NCI-H748 (cell line): ENCODE data around the gene FSTL3.
"Not testable (repeated sequence)": the region's sequence is repeated elsewhere in the genome, so short reads cannot be mapped to it uniquely, and the experiment has no call there.

Source experiments
- DNase-seq: peaks from one replicate; lab custom pipeline; 2025; ENCODE audit not compliant: unreplicated experiment; lab: John Stamatoyannopoulos, UW

The FSTL3 gene

DNA sequence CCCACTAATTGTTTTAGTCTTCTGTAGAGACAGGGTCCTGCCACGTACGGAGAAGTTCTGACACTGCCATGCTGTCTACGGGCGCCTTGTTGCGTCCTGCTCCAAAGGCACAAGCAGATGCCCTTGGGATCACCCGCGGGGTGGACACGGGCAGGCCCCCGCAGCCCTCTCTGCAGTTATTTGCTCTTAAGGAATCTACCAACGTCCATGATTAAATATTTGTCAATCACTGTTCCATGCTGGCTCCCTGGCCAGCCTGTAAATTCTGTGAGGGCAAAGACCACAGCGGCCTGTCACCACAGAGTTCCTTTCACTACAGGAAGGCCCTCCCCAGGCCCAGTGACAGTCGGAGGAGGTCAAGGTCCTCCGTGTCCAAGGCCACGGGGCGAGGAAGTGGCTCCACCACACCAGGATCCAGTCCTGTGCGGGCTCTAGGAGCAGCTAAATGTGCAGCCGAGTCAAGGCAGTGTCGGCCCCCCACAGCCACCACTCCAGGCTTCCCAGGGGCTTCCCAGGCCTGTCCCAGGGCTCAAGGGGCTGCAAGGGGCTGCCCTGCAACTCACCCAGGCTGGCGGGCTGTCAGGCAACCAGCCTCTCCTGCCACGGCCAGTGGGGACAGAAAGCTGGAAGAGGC, 15.3 kb upstream of the FSTL3 start:
- DNase-seq, result no peak

DNA sequence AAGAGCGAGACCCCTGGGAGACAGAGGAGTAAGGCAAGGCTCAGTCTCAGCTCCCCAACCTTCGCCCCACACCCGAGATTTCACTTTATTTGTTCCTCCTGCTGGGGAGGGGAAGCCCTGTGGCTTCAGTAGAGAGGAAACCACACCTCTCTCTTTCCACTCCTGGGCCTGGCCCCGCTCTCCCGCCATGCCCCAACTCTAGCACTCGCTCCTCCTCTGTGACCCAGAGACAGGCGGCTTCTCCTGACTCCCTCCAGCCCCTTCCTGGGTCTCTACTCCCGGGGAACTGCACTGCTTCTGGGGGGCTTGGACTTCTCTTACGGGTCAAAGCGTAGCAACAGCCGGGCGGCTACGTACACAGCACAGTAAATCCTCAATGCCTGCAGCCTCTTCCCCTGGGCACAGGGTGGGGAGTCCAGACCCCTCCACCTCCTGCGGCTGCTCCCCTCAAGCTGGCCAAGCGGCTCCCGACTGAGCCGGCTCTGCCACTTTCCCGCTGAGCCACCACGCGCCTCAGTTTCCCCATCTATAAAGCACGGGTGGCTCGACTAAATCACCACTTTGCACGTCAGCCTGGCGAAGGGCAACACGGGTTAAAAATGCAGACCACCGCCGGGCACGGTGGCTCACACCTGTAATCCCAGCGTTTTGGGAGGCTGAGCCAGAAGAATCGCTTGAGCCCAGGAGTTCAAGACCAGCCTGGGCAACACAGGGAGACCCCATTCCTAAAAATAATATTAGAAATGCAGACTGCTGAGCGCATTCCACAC, 14.6 kb upstream of the FSTL3 start:
- DNase-seq, result no peak

DNA sequence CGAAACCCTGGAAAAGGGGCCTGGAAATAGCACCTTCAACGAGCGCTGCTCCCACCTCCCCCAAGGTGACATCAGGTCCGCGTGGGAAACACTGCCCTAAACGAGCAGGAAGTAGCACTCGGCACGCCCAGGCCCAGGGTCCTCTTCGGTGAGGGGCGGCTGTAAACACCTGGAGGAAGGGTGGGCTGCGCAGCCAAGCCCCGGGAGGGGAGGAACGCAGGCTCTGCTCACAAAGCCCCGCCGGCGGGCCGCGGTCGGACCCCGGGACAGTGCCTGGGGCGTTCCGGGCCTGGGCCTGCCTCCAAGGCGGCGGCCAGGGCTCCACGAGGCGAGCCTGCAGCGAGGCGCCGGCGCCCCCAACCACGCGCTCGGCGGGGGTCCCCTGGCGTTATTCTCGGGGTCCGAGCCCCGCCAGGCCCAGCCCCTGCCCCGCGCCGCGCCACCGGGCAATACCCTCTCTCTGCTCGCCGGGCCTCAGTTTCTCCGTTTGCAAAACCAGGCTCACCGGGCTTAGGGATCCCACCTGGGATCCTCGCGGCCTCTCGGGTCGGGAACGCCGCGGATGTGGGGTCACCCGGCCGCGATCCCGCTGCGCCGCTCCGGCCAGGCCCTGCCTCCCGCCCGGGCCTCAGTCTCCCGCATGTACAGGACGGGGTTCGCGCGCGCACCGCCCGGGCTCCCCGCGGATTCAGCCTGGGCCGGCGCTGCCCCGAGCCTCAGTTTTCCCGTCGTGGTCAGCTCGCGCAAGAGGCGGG, 13.8 kb upstream of the FSTL3 start:
- peak; percentile 54 for DNase-seq

DNA sequence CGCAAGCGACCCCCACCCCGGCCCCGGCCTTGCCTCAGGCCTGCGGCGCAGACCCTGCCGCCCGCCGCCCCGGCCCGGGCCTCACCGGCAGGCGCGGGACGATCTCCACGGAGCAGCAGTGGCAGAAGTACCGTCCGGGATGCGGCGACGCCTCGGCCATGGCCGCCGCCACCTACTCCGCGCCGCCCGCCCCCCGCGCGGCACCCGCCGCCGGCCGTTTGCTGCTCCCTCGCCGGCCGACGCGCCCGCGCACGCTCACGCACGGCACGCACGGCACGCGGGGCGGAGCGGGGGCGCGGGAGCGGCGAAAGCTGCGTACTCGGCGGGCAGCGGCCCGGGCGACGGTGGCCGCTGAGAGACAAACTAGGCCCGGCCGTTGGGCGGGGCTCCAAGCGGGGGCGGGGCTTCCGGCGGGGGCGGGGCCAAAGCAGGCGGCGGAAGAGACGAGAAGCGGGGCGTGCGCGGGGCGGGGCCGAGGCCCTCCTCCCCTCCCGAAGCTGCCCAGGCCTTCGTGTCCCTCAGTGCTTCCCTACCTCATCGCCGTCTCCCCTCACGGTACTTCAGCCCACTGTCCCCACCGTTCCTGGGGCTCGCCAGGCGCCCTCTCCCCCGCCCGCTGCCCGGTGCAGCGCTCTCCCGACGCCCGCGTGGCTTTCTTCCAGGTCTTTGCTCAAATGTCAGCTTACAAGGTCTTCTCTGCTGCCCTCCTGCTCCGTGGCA, 13.1 kb upstream of the FSTL3 start, which contains the start of gene RNF126:
TSS of gene RNF126 (minus strand) at position 253 of the 720 bp plus-strand sequence. CDS start at position 160, 93 bp downstream.
- peak; percentile 87 for DNase-seq

DNA sequence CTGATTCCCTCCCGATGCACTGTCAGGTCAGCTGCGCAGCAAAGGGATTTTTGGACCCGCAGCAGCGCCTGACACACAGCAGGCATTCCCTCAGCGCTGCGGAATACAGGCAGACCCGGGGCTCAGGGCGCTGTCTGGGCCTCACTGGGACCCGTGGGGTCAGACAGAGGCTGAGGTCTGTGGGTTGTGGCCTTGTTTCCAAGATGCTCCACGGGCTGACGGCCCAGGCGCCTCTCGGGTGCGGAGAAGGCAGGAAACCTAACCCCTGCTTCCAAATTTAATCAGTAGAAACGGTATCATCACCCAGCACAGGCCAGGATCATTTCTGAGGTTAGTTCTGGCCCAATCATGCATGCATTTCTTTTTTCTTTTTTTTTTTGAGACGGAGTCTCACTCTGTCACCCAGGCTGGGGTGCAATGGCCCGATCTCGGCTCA, 12.5 kb upstream of the FSTL3 start:
- no peak for DNase-seq

DNA sequence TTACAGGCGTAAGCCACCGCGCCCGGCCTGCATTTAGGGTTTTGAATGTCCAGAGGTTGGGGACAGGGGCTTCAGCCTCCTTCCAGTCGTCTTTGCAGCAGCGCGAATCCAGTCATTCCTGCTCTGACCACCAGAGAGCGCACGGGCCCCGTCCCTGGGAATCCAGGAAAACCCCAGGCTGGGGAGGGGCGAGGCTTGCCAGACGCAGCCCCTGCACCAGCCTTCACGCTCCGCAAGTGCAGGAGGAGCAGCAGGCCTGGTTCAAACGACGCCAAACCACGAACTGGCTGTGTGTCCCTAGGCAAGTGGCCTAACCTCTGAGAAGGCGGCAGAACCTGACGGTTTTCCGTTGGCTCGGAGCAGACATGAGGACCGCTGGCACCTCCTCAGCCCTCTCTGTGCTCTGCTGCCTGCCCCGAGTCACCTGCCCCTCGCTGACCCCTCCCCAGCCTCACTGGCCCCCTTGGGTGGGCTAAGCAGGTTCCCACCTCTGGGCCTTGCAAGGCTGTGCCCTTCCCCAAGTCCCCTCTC, 11.2 kb upstream of the FSTL3 start:
- DNase-seq, result peak; percentile 81

DNA sequence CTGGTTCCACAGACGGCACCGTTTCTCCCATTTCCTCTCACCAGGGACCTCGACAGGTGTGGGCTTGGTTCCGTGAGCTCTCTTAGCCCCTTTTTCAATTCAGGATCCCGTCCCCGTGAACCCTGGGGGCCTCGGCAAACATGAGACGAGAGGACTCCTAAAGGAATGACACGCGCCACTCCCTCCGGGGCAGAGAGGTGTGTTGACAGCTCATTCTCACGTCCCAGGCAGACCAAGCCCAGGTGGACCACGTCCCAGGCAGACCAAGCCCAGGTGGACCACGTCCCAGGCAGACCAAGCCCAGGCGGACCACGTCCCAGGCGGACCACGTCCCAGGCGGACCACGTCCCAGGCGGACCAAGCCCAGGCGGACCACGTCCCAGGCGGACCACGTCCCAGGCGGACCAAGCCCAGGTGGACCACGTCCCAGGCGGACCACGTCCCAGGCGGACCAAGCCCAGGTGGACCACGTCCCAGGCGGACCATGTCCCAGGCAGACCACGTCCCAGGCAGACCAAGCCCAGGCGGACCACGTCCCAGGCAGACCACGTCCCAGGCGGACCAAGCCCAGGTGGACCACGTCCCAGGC, 9.1 kb upstream of the FSTL3 start:
- not testable (repeated sequence) for DNase-seq

DNA sequence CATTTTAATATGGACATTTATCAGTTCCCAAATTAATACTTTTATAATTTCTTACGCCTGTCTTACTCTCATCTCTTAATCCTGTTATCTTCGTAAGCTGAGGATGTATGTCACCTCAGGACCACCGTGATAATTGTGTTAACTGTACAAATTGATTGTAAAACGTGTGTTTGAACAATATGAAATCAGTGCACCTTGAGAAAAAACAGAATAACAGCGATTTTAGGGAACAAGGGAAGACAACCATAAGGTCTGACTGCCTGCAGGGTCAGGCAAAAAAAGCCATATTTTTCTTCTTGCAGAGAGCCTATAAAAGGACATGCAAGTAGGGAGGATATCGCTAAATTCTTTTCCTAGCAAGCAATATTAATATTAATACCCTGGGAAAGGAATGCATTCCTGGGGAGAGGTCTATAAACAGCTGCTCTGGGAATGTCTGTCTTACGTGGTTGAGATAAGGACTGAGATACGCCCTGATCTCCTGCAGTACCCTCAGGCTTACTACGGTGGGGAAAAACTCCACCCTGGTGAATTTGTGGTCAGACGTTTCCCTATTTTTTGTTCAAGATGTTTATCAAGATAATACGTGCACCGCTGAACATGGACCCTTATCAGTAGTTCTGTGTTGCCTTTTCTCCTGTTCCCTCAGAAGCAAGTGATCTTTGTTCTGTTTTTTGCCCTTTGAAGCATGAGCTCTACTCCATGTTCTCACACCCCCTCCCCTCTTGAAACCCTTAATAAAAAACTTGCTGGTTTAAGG, 7.3 kb upstream of the FSTL3 start:
- DNase-seq, result not testable (repeated sequence)

DNA sequence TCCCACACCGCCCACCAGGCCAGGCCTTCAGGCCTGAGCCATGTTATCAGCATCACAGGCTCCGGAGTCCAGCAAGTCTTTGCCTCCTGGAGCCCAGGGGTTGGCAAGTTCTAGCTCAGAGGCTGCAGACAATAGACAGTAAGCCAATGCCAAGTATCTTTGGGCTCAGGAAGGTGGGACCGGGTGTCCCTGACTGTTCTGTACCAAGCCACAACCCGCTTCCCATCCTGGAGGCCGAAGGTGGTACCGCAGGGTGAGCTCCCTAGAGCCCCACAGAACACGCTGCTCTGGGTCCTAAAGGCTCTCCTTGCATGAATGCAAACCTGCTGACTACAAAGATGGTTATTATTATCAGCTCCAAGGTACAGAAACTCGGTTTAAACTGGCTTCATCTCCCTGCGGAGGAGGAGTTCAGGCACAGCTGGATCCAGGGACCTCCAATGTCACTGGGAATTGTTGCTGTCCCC, 5.5 kb upstream of the FSTL3 start:
- DNase-seq, result no peak

DNA sequence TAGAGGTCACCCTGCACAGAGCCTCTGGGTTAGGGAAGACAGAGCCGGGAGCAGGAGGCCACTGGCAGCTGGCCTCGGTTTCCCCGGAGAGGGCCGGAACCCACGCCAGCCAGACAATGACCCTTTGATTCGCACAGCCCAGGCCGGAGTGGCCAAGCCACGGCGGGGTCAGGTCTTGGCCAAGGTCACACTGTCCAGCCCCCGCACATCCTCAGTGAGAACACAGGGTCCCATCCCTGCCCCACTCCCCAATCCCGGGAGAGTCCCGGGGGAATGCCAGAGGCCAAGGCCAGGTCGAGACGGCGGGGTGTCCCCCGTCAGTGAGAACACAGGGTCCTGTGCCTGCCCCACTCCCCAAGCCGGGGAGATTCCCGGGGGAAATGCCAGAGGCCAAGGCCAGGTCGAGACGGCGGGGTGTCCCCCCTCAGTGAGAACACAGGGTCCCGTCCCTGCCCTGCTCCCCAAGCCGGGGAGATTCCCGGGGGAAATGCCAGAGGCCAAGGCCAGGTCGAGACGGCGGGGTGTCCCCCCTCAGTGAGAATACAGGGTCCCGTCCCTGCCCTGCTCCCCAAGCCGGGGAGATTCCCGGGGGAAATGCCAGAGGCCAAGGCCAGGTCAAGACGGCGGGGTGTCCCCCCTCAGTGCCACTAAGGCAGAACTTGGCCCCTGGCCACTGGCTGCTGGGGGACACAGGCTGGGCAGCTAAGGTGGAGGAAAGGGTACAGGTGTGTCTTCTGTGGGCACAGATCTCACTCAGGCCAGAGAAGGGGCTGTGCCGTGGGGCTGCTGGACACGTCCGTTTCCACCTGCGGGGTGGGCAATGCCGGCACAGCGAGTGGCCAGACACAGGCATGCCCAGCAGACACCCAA, 1.7 kb upstream of the FSTL3 start:
- DNase-seq, result no peak

DNA sequence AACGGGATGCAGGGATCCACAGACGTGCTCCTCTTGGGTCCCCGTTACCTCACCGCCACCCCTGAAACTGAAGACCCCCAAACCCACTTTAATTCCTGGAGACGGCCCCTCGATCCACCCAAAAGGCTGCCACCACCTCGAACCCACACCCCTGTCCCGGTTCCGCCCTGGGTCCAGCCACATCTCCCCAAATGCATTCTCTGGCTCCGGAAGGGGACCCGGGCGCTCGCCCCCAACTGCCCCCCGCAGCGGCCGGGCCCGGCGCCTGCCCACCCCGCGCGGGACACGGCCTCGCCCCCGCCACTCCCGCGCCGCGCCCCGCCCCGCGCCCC, 219 bp upstream of the FSTL3 start:
- no peak for DNase-seq

DNA sequence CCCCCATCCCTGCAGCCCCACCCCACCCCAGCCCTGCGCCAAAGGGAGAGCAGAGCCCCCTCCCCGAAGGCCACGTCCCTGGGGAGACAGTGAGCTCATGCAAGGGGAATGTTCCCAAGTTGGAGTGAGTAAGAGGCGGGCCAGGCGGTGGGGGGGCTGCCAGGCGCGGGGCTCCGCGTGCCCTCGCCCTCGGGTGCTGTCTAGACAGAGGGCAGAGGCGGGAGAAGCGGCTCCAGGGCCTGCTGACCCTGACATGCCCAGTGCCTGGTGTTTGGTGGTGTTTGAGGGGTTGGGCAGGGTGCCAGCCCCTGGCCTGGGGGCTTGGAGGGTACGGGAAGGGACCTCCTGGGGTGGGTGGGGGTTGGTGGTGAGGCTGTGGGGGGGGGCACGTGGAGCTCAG, 1.0 kb downstream of the FSTL3 start:
- no peak for DNase-seq

DNA sequence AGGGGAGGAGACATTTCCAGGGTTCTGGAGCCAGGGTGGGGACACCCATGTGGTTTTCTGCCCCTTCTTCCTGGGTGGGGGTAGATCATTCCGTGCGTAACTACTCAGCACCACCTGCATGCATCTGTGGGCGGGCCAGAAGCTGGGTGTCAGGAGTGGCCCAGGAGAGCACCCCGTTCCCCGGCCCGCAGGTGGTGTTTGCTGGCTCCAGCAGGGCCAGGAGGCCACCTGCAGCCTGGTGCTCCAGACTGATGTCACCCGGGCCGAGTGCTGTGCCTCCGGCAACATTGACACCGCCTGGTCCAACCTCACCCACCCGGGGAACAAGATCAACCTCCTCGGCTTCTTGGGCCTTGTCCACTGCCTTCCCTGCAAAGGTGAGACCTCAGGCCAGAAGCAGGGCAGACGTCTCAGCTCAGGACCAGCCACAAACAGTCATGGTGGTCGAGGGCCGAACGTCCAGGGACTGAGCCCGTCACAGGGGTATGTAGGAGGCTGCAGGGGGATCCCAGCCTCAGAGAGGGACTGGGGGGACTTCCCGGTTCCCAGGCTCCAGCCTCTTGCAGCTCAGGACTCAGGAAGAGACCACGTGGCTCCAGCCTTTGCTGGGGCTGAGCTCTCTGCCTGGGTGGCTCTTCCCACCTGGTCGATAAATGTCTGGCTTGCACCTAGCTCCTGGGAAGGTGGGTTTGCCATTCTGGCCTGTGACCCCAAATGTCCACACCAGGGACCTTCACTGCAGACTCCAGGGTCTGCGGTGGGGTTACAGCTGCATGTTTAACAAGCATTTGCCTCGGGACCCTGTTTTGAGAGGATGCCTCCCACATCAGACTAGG, 1.6 kb downstream of the FSTL3 start:
- DNase-seq, result no peak

DNA sequence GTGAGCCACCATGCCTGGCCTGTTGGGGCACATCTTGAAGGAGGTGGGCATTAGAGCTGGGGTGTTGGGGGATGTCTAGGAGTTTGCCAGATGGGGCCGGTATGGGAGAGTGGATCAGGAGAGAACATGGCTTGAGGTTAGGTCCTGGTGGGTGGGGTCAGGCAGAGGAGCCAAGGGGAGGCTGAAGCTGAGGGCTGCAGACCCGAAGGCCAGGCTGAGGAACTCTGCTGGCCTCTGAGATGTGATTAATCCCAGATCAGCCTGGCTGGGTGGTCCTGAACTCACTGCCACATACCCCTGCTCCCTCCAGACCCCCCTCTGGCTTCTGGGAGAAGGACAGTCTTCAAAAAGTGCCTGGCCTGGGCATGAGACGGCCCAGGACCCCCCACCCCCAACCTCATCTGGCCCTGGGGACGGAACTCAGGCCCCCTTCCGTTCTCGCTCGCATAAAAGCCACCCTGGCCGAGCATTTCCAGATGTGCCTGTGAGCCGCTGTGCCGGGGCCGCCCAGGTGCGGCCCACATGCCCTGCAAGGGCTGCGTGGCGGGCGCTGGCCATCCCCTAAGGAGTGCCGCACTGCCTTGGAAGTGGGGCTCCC, 2.7 kb downstream of the FSTL3 start:
- DNase-seq, result no peak

DNA sequence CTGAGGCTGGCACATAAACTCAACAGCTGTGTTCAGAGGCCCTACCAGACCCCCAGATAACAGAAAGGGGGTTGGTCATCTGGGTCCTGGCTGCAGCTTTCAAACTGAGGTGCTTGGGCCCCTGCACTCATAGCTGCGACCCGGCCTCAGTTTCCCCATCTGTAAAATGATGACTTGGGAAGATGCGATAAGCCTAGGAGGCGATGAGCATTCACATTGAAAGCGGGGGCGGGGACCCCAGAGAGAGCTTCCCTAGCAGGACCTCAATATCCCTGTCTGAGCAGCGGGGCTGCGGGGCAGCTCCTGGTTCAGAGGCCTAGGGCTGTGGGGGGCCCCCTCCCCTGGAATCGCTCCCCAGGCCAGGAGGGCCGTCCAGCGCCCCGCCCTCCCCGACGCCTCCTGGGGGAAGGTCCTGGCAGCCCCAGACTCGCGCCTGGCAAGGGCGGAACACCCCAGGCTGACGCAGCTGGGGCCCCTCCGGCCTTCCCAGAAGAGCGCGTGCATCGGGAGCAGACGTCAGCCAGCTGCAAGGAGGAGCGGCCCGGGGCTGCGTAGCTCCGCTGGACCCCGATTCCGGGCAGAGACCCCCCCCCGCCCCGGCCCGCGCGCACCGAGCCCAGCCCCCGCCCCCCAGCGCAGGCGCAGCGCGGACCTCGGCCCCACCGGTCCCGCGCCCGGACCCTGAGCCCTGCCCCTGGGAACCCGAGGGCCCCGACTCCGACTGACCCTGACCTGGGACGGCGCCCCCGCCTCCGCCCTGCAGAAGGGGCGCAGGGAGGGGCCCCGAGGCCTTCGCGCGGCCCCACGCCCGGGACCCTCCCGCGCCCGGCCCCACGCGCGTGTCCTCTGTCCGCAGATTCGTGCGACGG, 3.5 kb downstream of the FSTL3 start:
- peak; percentile 43 for DNase-seq

DNA sequence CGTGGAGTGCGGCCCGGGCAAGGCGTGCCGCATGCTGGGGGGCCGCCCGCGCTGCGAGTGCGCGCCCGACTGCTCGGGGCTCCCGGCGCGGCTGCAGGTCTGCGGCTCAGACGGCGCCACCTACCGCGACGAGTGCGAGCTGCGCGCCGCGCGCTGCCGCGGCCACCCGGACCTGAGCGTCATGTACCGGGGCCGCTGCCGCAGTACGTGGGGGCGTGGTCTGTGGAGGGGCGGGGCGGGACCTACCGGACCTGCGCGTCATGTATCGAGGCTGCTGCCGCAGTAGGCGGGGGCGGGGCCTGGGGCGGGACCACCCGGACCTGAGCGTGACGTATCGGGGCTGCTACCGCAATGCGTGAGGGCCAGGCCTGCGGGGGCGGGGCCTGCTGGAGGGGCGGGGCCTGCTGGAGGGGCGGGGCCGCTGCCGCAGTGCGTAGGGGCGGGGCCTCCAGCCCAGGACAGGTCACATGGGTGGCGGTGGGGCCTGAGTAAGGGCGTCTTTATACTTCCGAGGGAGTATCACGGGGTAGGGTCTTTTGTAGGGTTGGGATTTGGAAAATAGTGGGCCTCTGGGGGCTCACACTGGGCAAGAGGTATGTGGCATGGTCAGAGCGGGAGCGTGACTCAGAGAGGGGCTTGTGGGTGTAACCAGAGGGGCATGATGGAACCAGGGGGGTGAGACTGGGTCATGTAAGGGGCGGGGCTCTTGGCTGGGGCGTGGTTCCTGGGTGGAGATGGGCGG, 4.3 kb downstream of the FSTL3 start:
- DNase-seq, result peak; percentile 93
